HFF-Myc (cell line): ENCODE measurements around the gene AGAP1.

Experiments used
- DNase-seq: peaks from one replicate; pipeline ENCODE4 v3.0.0-alpha.2; 2011; ENCODE audit warnings: low read depth; ENCODE audit errors: extremely low read depth
- H3K4me3 ChIP-seq: replicated peaks from 2 replicates; pipeline ENCODE4 v1.5.1; 2011; ENCODE audit warnings: low read depth, mild to moderate bottlenecking, control low read depth, low read length
- TF ChIP-seq, protein P1 (sequence below): IDR thresholded peaks from 2 replicates; pipeline ENCODE4 v1.5.1; 2012; ENCODE audit warnings: mild to moderate bottlenecking, low read depth, low read length, control low read depth; ENCODE audit errors: missing control alignments

Gene AGAP1

DNA sequence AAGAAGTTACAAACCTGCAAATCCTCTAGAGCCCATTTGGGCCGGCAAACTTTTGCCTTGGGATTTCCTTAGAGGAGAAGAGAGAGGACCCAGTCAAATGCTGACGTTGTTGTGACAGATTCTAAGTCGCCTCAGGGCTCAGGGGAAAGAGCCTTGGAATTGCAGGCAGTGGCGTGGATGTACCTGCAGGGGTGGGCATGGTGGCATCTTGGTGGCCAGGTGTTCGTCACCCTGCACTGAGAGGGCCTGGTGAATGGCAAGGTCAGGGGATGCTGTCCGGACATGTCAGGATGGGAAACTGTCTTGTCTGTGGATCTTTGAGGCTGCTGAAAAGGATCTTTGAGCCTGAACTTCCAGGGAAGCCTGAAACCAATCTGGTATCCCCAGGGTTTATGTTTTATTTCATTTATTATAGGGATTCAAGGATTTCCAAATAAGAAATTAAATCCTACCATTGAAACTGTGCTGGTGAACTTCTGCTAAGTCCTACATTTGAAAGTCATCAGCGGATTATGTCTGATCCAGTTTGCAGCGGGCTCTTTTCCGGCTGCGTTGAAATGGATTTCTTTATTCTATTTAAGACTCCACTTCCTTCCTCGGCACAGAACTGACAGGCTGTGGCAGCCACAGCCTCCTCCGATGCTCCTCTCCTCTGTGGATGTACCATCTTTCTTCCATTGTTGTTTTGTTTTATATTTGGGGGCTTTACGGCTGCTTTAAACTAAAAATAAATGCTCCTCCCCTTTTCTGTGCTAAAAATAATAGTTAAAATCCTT, 207.6 kb downstream of the AGAP1 start:
- no peak for DNase-seq
- H3K4me3 ChIP-seq: no peak overlapping the region
- TF ChIP-seq, protein P1, sequence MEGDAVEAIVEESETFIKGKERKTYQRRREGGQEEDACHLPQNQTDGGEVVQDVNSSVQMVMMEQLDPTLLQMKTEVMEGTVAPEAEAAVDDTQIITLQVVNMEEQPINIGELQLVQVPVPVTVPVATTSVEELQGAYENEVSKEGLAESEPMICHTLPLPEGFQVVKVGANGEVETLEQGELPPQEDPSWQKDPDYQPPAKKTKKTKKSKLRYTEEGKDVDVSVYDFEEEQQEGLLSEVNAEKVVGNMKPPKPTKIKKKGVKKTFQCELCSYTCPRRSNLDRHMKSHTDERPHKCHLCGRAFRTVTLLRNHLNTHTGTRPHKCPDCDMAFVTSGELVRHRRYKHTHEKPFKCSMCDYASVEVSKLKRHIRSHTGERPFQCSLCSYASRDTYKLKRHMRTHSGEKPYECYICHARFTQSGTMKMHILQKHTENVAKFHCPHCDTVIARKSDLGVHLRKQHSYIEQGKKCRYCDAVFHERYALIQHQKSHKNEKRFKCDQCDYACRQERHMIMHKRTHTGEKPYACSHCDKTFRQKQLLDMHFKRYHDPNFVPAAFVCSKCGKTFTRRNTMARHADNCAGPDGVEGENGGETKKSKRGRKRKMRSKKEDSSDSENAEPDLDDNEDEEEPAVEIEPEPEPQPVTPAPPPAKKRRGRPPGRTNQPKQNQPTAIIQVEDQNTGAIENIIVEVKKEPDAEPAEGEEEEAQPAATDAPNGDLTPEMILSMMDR: no peak

DNA sequence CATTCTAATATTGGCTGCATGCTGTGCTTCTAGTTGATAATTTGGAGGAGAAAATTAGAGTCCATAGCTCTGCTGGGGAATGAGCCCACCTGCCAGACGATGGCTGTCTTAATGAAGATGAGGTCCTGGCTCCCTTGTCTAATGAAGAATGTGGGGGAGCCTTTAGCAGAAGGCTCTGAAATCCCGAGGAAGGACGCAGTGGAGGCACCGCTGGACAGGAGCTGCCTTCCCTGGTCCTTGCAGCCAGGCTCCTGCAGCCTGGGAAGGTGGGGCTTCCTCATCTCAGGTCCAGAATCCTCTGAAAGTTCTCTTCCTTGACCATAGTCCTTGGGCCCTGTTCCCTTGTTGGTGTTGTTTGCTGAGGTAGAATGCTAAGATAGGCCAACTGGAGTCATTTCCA, 208.3 kb downstream of the AGAP1 start:
- TF ChIP-seq, protein P1: no peak
- no peak overlapping the region for H3K4me3 ChIP-seq
- DNase-seq: no peak

DNA sequence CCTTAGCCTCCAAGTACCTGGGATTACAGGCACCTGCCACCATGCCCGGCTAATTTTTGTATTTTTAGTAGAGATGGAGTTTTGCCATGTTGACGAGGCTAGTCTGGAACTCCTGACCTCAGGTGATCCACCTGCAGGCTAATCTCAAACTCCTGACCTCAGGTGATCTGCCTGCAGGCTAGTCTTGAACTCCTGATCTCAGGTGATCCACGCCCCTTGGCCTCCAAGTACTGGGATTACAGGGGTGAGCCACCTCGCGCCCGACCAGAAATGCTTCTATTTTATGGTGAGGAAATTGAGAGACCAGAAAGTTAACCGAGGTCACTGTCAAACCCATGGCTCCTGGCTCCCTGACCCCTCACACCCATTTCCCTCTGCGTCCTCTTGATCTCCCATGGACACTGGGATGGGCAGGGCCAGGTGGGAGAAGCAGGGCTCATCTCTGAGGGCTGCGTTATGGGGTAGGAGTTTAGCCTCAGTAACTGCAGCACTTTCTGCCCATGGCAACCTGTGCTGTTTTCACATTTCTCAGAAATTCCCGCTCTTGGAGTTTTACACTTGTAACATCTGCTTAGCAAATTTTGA, 210.0 kb downstream of the AGAP1 start:
- no peak for DNase-seq
- no peak overlapping the region for H3K4me3 ChIP-seq
- TF ChIP-seq, protein P1: no peak

DNA sequence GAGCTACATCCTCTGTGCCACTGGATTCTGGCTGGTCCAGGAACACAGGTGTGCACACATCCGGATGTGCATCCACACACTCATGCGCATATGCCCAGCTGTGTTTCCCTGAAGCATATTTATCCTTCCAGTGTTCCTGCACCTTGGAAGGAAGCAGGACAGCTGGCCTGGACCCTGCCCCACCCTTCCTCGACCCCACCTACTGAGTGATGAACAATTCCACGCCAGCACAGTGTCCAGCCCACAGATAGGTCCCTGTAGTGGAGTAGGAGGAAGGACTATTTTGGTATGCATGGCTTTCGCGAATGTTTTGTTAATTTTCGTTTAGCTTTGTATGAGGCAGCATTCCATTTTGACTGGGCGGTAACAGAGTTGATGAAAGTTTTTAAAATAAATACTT, 211.5 kb downstream of the AGAP1 start:
- DNase-seq: no peak
- H3K4me3 ChIP-seq: no peak overlapping the region
- TF ChIP-seq, protein P1: no peak

DNA sequence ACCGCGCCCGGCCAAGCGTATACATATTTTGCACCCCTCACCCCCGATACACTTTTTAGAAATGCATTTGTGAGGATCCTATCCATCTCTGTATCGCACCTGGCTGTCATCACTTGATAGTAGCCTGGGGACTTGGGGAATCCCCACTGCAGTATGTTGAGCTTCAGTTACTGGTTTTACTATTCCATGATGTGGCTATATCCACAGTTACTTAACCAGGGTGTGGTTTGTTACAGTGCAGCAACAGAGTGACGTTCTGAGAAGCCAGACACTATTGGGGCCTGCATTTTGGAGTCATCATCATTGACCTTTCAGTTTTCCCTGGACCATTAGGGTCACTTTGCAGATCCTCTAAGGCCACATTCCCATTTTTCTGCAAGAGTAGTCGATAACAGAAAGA, 212.7 kb downstream of the AGAP1 start:
- TF ChIP-seq, protein P1: no peak
- no peak for DNase-seq
- H3K4me3 ChIP-seq: no peak overlapping the region

DNA sequence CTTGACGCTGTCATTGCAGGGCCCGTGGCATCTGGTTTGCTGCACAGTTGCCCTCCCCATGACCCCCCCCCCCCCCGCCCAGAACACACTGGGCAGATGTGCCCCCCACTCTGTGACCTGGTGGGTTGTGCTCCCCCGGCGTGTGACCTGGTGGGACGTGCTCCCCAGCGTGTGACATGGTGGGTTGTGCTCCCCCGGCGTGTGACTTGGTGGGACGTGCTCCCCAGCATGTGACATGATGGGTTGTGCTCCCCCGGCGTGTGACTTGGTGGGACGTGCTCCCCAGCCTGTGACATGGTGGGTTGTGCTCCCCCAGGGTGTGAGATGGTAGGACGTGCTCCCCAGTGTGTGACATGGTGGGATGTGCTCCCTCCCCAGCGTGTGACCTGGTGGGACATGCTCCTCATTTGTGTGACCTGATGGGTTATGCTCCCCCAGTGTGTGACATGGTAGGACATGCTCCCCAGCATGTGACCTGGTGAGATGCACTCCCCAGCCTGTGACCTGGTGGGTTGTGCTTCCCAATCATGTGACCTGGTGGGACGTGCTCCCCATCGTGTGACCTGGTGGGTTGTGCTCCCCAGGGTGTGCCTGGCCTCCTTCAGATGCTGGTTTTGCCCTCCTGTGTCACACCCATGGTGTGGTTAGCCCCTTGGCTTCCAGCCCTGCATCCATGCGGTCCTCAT, 213.7 kb downstream of the AGAP1 start:
- TF ChIP-seq, protein P1: no peak
- DNase-seq: no peak
- H3K4me3 ChIP-seq: no peak overlapping the region
